Smooth muscle cell (in vitro differentiated cells): ENCODE results near the gene POLA2. TPM values are rescaled to one million over a fixed set of nuclear protein-coding genes. Genes with fewer than 3 reads are reported as not detected.

Experiments used
- DNase-seq: peaks from one replicate; lab custom pipeline; 2025; ENCODE audit not compliant: unreplicated experiment; lab: John Stamatoyannopoulos, UW
- H2AFZ ChIP-seq: fragments of 200-600 bp; sonication (generic); 2 replicates; pipeline ENCODE4 v1.6.0; 2016; ENCODE audit warnings: antibody characterized with exemption, low read depth, mild to moderate bottlenecking
- H3F3A ChIP-seq: fragments of 200-600 bp; sonication (generic); 2 replicates; pipeline ENCODE4 v1.6.0; 2017; ENCODE audit warnings: antibody characterized with exemption, low read depth
- H3K27ac ChIP-seq: fragments of 200-600 bp; sonication (generic); 2 replicates; pipeline ENCODE4 v1.5.1; 2016; ENCODE audit warnings: low read depth, mild to moderate bottlenecking
- H3K27me3 ChIP-seq: fragments of 200-600 bp; sonication (generic); 2 replicates; pipeline ENCODE4 v1.6.1; 2016; ENCODE audit warnings: low read depth, mild to moderate bottlenecking
- H3K36me3 ChIP-seq: fragments of 200-600 bp; sonication (generic); 2 replicates; pipeline ENCODE4 v1.5.1; 2016; ENCODE audit warnings: low read depth
- H3K4me1 ChIP-seq: fragments of 200-600 bp; sonication (generic); 2 replicates; pipeline ENCODE4 v1.5.1; 2016; ENCODE audit warnings: low read depth
- H3K4me2 ChIP-seq: fragments of 200-600 bp; sonication (generic); 2 replicates; pipeline ENCODE4 v1.6.0; 2016; ENCODE audit warnings: mild to moderate bottlenecking
- H3K4me3 ChIP-seq: fragments of 200-600 bp; sonication (generic); 2 replicates; pipeline ENCODE4 v1.5.1; 2016; ENCODE audit warnings: mild to moderate bottlenecking
- H3K79me2 ChIP-seq: fragments of 200-600 bp; sonication (generic); 2 replicates; pipeline ENCODE4 v1.6.0; 2016; ENCODE audit warnings: low read depth, mild to moderate bottlenecking
- H3K9ac ChIP-seq: fragments of 200-600 bp; sonication (generic); 2 replicates; pipeline ENCODE4 v1.6.0; 2016; ENCODE audit warnings: low read depth
- H3K9me3 ChIP-seq: fragments of 200-600 bp; sonication (generic); replicated peaks from 2 replicates; pipeline ENCODE4 v1.5.1; 2016; ENCODE audit warnings: low read depth
- H4K20me1 ChIP-seq: fragments of 200-600 bp; sonication (generic); 2 replicates; pipeline ENCODE4 v1.6.0; 2016; ENCODE audit warnings: low read depth
- CTCF ChIP-seq: fragments of 200-600 bp; sonication (generic); IDR thresholded peaks from 2 replicates; pipeline ENCODE4 v1.5.1; 2017; ENCODE audit warnings: borderline replicate concordance, mild to moderate bottlenecking, antibody characterized with exemption; ENCODE audit not compliant: insufficient read depth, poor library complexity, severe bottlenecking
- WGBS: methylation state at CpG from one replicate; pipeline ENCODE4 v1.1.7; 2016; ENCODE audit warnings: low lambda C conversion rate; 5-methylcytosine and 5-hydroxymethylcytosine counted together
- polyA plus RNA-seq: library from polyadenylated mRNA; unstranded; fragments of >200 nt; fragmentation: Nextera tagmentation; extraction: Ambion mirVana; gene quantifications from 2 replicates; pipeline ENCODE4 v1.2.1, GENCODE V29; 2016
- total RNA-seq: library from RNA; depleted of rRNA; stranded (reverse); fragments of >200 nt; gene quantifications from 2 replicates; pipeline ENCODE4 v1.2.3, GENCODE V29; 2014

The POLA2 gene
- total and polyA plus RNA-seq, 2 experiments from 2014 or later = 2.5 to 8.4 TPM

- 92% methylated on average over 5 of the region's 5 CpGs for WGBS
- Histone ChIP-seq H3K4me2 (no peak overlapping the region), H3K27ac (no peak overlapping the region), H3K79me2 (no peaks in the 10 kb centered on the region), H3F3A (no peaks in the 10 kb centered on the region), H3K4me3 (no peak overlapping the region), H2AFZ (no peak overlapping the region), H3K9ac (no peak overlapping the region), H3K27me3 (no peaks in the 10 kb centered on the region), H3K4me1 (peaks cover 13% of the 10 kb centered on the region), H4K20me1 (no peaks in the 10 kb centered on the region), H3K36me3 (no peaks in the 10 kb centered on the region), H3K9me3 (no peaks in the 10 kb centered on the region)
- no peak for TF ChIP-seq CTCF
- DNase-seq = no peak
Measured at GRCh38 chr11:65309006-65309405, 47.2 kb downstream of the POLA2 start.

- Histone ChIP-seq H3K9ac (no peak overlapping the region), H3K4me1 (peaks cover 13% of the 10 kb centered on the region), H3K36me3 (no peaks in the 10 kb centered on the region), H3F3A (no peaks in the 10 kb centered on the region), H3K4me3 (no peak overlapping the region), H2AFZ (no peak overlapping the region), H3K9me3 (no peaks in the 10 kb centered on the region), H3K27me3 (no peaks in the 10 kb centered on the region), H3K27ac (no peak overlapping the region), H3K79me2 (no peaks in the 10 kb centered on the region), H4K20me1 (no peaks in the 10 kb centered on the region), H3K4me2 (no peak overlapping the region)
- 96% methylated on average over 10 of the region's 10 CpGs for WGBS
- DNase-seq = no peak
- no peak for TF ChIP-seq CTCF
Measured at GRCh38 chr11:65310215-65310614, 48.5 kb downstream of the POLA2 start.

GRCh38 chr11:65310736-65311135 lies 49.0 kb downstream of the POLA2 start:
- Histone ChIP-seq H3K27me3 (no peaks in the 10 kb centered on the region), H3K4me1 (peaks cover 14% of the 10 kb centered on the region), H3K36me3 (no peaks in the 10 kb centered on the region), H3F3A (no peaks in the 10 kb centered on the region), H3K27ac (no peak overlapping the region), H3K9ac (no peak overlapping the region), H3K4me3 (no peak overlapping the region), H2AFZ (no peak overlapping the region), H3K9me3 (no peaks in the 10 kb centered on the region), H3K4me2 (no peak overlapping the region), H3K79me2 (peaks cover under 1% of the 10 kb centered on the region), H4K20me1 (peaks cover under 1% of the 10 kb centered on the region)
- no peak for TF ChIP-seq CTCF
- 72% methylated on average over 6 of the region's 6 CpGs for whole genome bisulfite sequencing
- DNase-seq = no peak

GRCh38 chr11:65311170-65311678 lies 49.5 kb downstream of the POLA2 start:
- Histone ChIP-seq H3K4me1 (peaks cover 19% of the 10 kb centered on the region), H3K27me3 (no peaks in the 10 kb centered on the region), H3K9me3 (no peaks in the 10 kb centered on the region), H3K9ac (no peak overlapping the region), H3K79me2 (peaks cover 5% of the 10 kb centered on the region), H3K27ac (no peak overlapping the region), H4K20me1 (peaks cover 5% of the 10 kb centered on the region), H3K4me3 (no peak overlapping the region), H3K36me3 (no peaks in the 10 kb centered on the region), H2AFZ (no peak overlapping the region), H3K4me2 (no peak overlapping the region), H3F3A (no peaks in the 10 kb centered on the region)
- no peak for TF ChIP-seq CTCF
- WGBS = 90% methylated on average over 5 of the region's 5 CpGs
- DNase-seq = no peak
